GM12892 (cell line): ENCODE data around the gene TMIE.

ENCODE experiments used
- POLR2A ChIP-seq: IDR thresholded peaks from 2 replicates; pipeline ENCODE4 v1.6.1; 2011; ENCODE audit warnings: low read depth, low read length, control low read depth
- POLR2AphosphoS5 ChIP-seq: IDR thresholded peaks from 2 replicates; pipeline ENCODE4 v1.6.1; 2011; ENCODE audit warnings: low read depth, low read length, control low read depth

DNA sequence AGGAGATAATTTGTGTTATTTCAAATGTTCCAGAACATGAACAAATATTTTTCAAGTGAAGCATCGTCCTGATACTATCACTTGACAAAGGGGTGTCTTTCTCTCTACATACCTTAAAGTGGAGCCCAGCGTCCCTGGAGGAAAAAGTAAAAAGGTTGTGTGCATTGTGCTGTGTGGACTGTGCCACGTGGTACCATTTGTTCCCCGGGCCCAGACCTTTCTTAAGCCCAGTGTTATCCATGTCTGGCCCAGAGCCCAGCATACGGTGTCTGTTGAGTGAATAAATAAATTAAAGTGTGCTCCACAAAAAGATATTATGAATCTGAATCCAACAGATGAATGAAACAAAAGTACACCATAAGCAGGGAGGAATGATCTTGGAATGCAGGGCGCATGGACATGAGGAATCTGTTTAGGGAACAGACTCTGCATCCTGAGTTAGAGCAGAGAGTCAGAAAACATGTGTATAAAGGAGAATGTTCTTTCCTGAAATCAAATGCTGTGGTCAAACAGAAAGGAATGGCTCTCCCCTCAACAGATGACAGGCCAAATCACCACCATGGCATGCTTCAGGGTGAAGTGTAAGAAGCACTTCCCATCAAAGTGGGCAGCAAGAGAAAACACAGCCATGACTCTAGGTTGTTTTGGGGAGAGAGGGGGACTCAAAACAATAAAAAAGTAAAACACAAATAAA is 24.6 kb downstream of the TMIE start:
- TF ChIP-seq POLR2A (no peak), POLR2AphosphoS5 (no peak)
